Breast epithelium (tissue), 4 donors: Measurements from ENCODE around the gene PLXNA4. TPM values are rescaled to one million over a fixed set of nuclear protein-coding genes. Genes with fewer than 3 reads are reported as not detected.

Experiments used
- DNase-seq, 2 donors: peaks; one replicate each; pipeline ENCODE4 v3.0.0-alpha.2; 2019; ENCODE audit warnings: low spot score in 2 of 2
- H3K27ac ChIP-seq, 2 donors: fragments of 200-600 bp; sonication (generic) in 1 of 2; one replicate each; pipeline ENCODE4 v1.5.1; 2016 to 2019; ENCODE audit warnings: mild to moderate bottlenecking in 1 of 2
- H3K27me3 ChIP-seq, 2 donors: fragments of 200-600 bp; sonication (generic) in 1 of 2; one replicate each; pipeline versions ENCODE4 v1.5.1 to v1.6.0; 2017 to 2019; ENCODE audit warnings: control low read depth in 1 of 2, mild to moderate bottlenecking in 1 of 2
- H3K36me3 ChIP-seq: fragments of 200-600 bp; one replicate; pipeline ENCODE4 v1.5.1; 2019
- H3K4me1 ChIP-seq, 2 donors: fragments of 200-600 bp; sonication (generic); one replicate each; pipeline ENCODE4 v1.5.1; 2016 to 2019; ENCODE audit warnings: control low read depth in 1 of 2
- H3K4me3 ChIP-seq, 3 donors: fragments of 200-600 bp; sonication (generic); 1 replicate in 2 of 3; 2 replicates in 1 of 3; pipeline ENCODE4 v1.5.1; 2016 to 2019; ENCODE audit warnings: mild to moderate bottlenecking in 3 of 3, moderate library complexity in 2 of 3
- H3K9me3 ChIP-seq, 2 donors: fragments of 200-600 bp; sonication (generic) in 1 of 2; one replicate each; pipeline ENCODE4 v1.5.1; 2016 to 2019; ENCODE audit warnings: control low read depth in 1 of 2
- POLR2A ChIP-seq: fragments of 450-650 bp; IDR thresholded peaks from one replicate; pipeline ENCODE4 v1.6.1; 2016; ENCODE audit warnings: antibody characterized with exemption, mild to moderate bottlenecking, moderate library complexity
- POLR2AphosphoS5 ChIP-seq, 3 donors: sonication (generic); formaldehyde crosslinking; IDR thresholded peaks; one replicate each; pipeline ENCODE4 v1.6.1; 2017; ENCODE audit warnings: antibody characterized with exemption in 3 of 3
- intact Hi-C: fragments of 100-400 bp; cut with DNase I; formaldehyde crosslinking; loops from one replicate; pipeline ENCODE4 v1.15.1; 2023; ENCODE audit warnings: low total_unique reads
- total RNA-seq, 3 donors: library from RNA; depleted of rRNA; stranded (reverse); fragments of >200 nt; gene quantifications; one replicate each; pipeline ENCODE4 v1.1.0, GENCODE V29; 2016
- TF ChIP-seq, protein P1 (sequence below), 3 donors: fragments of 450-650 bp; IDR thresholded peaks; one replicate each; pipeline ENCODE4 v1.5.1; 2016 to 2017; ENCODE audit warnings: antibody characterized with exemption in 3 of 3, mild to moderate bottlenecking in 3 of 3, moderate library complexity in 3 of 3

PLXNA4 gene
- total RNA-seq, 3 donors from 2014 or later = 7.2 to 32.5 (median 26.2) TPM

DNA sequence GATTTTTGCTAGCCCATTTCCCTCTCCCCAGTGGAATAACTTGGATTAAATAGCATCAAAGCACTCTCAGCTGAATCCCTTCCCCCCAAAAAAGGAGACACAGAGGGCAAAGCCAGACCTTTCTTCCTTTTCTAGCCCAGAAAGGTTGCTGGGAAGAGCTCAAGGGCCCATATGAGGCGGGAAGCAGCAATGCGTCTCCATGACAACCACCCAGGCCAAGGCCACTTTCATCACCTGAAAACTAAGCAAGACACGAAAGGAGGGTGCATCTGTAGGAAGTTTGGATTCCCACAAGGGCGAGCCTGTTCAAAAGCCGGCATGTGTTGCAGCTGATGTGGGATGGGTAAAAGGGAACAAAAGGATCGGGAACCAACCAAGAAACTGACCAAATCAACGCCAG, 229.1 kb downstream of the PLXNA4 start:
- Histone ChIP-seq H3K9me3 (no peaks in the 10 kb centered on the region), H3K27me3 (no peaks in the 10 kb centered on the region), H3K27ac (no peak overlapping the region), H3K4me3 (no peak overlapping the region), H3K4me1 (no peaks in the 10 kb centered on the region), H3K36me3 (no peaks in the 10 kb centered on the region)
- intact Hi-C loops = no loop called here
- no peak for DNase-seq
- TF ChIP-seq POLR2AphosphoS5 (IDR thresholded peaks at IDR 0.05) = no peak
- TF ChIP-seq, protein P1, sequence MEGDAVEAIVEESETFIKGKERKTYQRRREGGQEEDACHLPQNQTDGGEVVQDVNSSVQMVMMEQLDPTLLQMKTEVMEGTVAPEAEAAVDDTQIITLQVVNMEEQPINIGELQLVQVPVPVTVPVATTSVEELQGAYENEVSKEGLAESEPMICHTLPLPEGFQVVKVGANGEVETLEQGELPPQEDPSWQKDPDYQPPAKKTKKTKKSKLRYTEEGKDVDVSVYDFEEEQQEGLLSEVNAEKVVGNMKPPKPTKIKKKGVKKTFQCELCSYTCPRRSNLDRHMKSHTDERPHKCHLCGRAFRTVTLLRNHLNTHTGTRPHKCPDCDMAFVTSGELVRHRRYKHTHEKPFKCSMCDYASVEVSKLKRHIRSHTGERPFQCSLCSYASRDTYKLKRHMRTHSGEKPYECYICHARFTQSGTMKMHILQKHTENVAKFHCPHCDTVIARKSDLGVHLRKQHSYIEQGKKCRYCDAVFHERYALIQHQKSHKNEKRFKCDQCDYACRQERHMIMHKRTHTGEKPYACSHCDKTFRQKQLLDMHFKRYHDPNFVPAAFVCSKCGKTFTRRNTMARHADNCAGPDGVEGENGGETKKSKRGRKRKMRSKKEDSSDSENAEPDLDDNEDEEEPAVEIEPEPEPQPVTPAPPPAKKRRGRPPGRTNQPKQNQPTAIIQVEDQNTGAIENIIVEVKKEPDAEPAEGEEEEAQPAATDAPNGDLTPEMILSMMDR (IDR thresholded peaks at IDR 0.05) = no peak
- TF ChIP-seq POLR2A = no peak

- Histone ChIP-seq H3K36me3 (no peaks in the 10 kb centered on the region), H3K27me3 (no peaks in the 10 kb centered on the region), H3K9me3 (no peaks in the 10 kb centered on the region), H3K4me1 (no peaks in the 10 kb centered on the region), H3K4me3 (no peak overlapping the region), H3K27ac (no peak overlapping the region)
- no peak for DNase-seq
- intact Hi-C loops = no loop called here
- TF ChIP-seq POLR2A = no peak
- no peak for TF ChIP-seq POLR2AphosphoS5 (IDR thresholded peaks at IDR 0.05)
- TF ChIP-seq, protein P1 (IDR thresholded peaks at IDR 0.05) = no peak
These were observed 230.6 kb downstream of the PLXNA4 start for GRCh38 chr7:132345543-132346129.

- H3K27me3 ChIP-seq = no peaks in the 10 kb centered on the region
- H3K27ac ChIP-seq = no peak overlapping the region
- no peaks in the 10 kb centered on the region for H3K9me3 ChIP-seq
- H3K36me3 ChIP-seq = no peaks in the 10 kb centered on the region
- DNase-seq = no peak
- no peaks in the 10 kb centered on the region for H3K4me1 ChIP-seq
- TF ChIP-seq POLR2A (no peak), POLR2AphosphoS5 (IDR thresholded peaks at IDR 0.05) (no peak)
- TF ChIP-seq, protein P1 (IDR thresholded peaks at IDR 0.05) = no peak
- no peak overlapping the region for H3K4me3 ChIP-seq
- intact Hi-C loops = no loop called here
These were observed 231.2 kb downstream of the PLXNA4 start for GRCh38 chr7:132345030-132345429.

DNA sequence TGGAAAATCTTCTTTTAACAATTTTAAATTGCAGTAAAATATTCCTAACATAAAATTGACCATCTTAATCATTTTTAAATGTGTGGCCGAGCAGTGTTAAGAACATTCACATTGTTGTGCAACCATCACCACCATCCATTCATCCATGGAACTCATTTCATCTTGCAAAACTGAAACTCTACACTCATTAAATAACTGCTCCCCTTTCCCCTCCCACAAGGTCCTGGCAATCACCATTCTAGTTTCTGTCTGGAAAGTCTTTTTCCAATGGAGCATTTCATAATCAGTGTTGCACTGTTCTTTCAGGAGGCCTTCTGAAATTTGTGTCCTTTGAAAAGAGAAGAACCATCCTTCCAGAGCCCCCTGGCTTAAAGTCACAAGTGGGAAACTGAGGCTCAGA, 233.1 kb downstream of the PLXNA4 start:
- TF ChIP-seq, protein P1 (IDR thresholded peaks at IDR 0.05) = no peak
- no peak for TF ChIP-seq POLR2A
- peak in 2 of 3 donors; percentile 28 to 30 for TF ChIP-seq POLR2AphosphoS5 (IDR thresholded peaks at IDR 0.05)
- intact Hi-C loops = no loop called here
- H3K4me1 ChIP-seq = no peaks in the 10 kb centered on the region
- no peaks in the 10 kb centered on the region for H3K36me3 ChIP-seq
- no peak overlapping the region for H3K4me3 ChIP-seq
- H3K27me3 ChIP-seq = no peaks in the 10 kb centered on the region
- peak overlapping the region in 1 of 2 donors; percentile 71 for H3K27ac ChIP-seq
- H3K9me3 ChIP-seq = no peaks in the 10 kb centered on the region
- no peak for DNase-seq

DNA sequence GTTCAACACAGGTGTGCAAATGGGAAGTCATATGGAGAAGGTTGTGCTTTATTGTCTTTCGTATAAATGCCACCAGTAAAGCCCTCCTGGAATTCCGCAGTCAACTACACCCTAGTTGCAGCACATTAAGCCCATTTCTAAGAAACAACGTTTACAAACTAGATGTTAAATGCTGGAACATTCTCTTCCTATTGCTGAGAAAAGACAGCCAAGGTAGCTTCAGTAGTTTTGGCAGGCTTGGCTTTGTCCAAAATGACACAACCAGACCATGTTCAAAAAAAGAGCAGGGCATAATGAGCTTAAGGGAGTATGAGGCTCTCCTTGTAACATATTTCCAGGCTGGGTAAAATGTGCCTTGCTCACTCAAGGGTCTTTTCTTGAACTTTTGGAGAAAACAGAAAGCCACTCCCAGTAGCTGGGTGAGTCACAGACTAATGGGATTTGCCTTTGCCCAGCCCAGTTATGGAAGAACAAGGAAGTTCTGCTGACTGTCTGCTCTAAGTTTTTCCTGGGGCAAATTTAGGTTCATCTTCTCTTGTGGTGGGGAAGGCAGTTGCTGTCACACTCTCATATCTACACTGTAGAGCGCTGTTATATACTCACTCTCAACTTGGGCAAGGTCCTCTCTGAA, 238.7 kb downstream of the PLXNA4 start:
- Histone ChIP-seq H3K4me1 (no peaks in the 10 kb centered on the region), H3K27me3 (no peaks in the 10 kb centered on the region)
- DNase-seq = no peak

More for the DNA sequence above, 238.7 kb downstream of the PLXNA4 start:
- H3K9me3 ChIP-seq = no peaks in the 10 kb centered on the region
- TF ChIP-seq POLR2AphosphoS5 (IDR thresholded peaks at IDR 0.05) (no peak), POLR2A (no peak)
- TF ChIP-seq, protein P1 (IDR thresholded peaks at IDR 0.05) = no peak
- no peaks in the 10 kb centered on the region for H3K36me3 ChIP-seq
- H3K4me3 ChIP-seq = no peak overlapping the region
- intact Hi-C loops = no loop called here
- H3K27ac ChIP-seq = no peak overlapping the region
